HG03196 (cell line): ENCODE results near the gene XCL1.
"Not testable (repeated sequence)": the region's sequence is repeated elsewhere in the genome, so short reads cannot be mapped to it uniquely, and the experiment has no call there.

Source experiments
- ATAC-seq: cut with Tn5 transposase; IDR thresholded peaks from one replicate; pipeline ENCODE4 v1.9.1; 2021; ENCODE audit not compliant: unreplicated experiment

XCL1 gene

GRCh38 chr1:168567007-168567406 is 9.4 kb upstream of the XCL1 start:
- ATAC-seq = no peak

- no peak for ATAC-seq
Measured at GRCh38 chr1:168567568-168567967, 8.8 kb upstream of the XCL1 start.

DNA sequence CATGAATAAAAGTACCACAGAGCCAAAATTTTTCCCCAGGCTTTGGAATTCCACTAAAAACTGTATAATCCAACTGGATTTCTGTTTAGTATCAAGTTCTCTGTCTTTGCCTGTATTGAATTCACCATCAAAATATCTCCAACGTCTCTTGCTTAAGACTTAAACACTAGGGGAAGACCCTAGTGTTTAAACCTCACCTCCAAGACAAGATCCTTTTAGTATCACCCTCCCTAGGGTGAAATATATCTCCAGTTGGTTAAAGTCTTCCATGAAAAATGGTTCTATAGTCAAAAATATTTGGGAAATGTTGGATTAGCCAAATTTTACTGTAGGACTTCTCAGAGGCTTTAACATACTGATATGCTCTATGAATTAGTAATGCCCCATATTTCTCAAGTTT is 8.1 kb upstream of the XCL1 start:
- ATAC-seq = no peak

- ATAC-seq = no peak
Measured at GRCh38 chr1:168570652-168571051, 5.8 kb upstream of the XCL1 start.

- ATAC-seq = no peak
Measured at GRCh38 chr1:168572633-168573032, 3.8 kb upstream of the XCL1 start.

- not testable (repeated sequence) for ATAC-seq
Measured at GRCh38 chr1:168574234-168574633, 2.2 kb upstream of the XCL1 start.

DNA sequence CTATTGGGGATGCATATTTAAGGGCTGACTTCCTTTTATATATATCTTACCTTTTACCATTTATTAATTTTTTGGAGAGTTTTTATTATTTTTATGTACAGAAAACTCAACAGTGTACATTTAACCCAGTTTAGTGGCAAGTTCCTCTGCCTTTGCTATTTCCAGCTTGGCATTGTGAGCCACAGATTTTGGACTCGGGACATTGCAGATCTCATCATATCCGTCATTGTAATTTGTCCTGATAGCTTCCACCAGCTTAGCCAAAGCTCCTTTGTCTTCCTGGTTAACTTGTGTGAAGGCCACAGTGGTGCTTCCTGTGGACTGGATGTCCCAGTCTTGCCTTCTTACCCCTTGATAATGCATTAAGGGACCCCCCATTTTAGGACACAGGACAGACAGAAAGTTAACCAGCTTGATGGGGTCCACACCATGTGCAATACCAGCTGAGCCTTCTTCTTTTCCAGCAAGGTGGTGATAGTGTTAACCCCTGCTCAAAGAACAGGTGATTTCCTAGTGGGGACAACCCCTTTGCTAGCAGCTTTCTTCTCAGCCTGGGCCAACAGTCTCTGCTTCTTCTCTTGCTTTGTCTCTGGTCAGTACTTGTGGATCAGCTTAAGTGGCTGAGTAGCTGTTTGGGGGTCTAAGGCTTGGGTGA is 2.3 kb downstream of the XCL1 start:
- not testable (repeated sequence) for ATAC-seq

- not testable (repeated sequence) for ATAC-seq
Measured at GRCh38 chr1:168580290-168580689, 3.9 kb downstream of the XCL1 start.

DNA sequence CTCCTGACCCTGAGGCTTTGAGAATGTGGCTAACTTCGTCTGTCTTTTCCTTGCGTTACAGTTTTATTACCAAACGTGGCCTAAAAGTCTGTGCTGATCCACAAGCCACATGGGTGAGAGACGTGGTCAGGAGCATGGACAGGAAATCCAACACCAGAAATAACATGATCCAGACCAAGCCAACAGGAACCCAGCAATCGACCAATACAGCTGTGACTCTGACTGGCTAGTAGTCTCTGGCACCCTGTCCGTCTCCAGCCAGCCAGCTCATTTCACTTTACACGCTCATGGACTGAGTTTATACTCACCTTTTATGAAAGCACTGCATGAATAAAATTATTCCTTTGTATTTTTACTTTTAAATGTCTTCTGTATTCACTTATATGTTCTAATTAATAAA is 4.6 kb downstream of the XCL1 start:
- not testable (repeated sequence) for ATAC-seq

- no peak for ATAC-seq
Measured at GRCh38 chr1:168581817-168582572, 5.6 kb downstream of the XCL1 start.

DNA sequence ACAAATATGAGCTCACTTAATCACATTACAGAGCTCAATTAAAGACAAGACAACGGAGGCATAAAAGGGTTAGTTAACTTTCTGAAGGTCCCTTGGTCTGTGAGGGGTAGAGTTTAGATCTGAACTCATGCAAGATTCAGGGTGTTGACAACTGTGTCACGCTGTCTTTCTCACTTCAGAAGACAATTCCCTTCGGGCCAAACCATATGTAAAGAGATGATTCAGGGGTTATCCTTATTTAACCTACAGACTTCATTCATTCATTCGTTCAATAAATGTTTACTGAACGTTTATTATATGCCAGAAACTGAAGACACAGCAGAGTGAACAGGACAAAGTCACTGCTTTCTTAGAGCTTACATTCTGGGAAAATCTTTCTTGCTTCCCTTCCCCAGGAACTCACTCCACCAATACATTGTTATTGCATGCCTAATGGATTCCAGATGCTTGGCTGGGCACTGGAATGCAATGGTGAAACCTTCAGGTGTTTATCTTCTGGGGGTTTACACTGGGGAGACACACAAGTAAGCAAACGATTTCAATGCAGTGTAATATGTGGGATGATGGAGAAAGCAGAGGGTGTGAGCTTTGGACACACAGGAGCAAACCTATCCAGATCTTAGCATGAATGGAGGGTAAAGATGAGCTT is 6.4 kb downstream of the XCL1 start:
- ATAC-seq = no peak

- no peak for ATAC-seq
Measured at GRCh38 chr1:168583571-168583970, 7.2 kb downstream of the XCL1 start.

- ATAC-seq = no peak
Measured at GRCh38 chr1:168585191-168585590, 8.8 kb downstream of the XCL1 start.

- ATAC-seq = no peak
Measured at GRCh38 chr1:168585937-168586336, 9.5 kb downstream of the XCL1 start.

- ATAC-seq = no peak
Measured at GRCh38 chr1:168589167-168589566, 12.8 kb downstream of the XCL1 start.

DNA sequence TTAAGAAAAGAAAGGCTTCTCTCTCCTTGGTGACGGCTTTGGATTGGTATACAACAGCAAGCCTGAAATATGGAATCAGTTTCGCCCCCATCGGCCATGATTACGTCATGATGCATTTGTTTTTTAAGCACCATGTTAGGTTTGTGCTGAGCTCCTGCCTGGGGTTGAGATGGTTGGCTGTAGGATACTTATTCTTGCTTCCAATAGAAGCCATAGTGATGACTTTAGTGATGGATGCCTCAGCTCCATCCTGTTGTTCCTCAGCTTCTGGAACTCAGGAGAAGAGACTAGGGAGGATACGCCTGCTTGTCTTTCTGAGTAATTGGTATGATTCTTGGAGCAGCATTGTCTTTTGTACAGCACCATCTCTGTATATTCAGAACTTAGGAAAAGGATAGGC is 14.7 kb downstream of the XCL1 start:
- no peak for ATAC-seq

DNA sequence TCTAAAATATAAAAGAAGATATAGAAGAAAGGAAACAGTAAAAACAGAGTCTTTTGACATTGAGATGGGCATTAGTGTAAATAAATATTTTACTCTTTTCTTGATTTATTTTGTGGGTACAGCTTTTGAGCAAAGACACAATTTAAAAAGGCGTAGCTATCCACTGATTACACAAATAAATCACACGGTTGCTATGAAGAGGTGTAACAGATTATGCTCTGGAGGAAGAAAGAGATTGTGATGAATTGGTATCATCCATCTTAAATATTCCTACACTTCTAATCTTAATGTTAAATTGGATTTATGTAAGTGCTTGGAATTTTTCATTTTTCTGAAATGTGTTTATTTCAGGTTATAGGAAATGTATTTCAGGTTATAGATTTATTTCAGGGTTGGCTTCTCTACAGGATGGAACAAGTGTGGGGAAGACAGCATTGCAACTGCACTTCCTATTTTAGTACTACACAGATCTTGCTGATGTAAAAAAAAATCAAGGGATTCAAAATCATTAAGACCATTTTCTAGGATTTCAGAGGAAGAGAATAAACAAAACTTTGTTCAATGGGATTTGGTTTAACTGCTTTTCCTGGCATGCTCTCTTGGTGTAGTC is 15.3 kb downstream of the XCL1 start:
- ATAC-seq = no peak

- not testable (repeated sequence) for ATAC-seq
Measured at GRCh38 chr1:168595403-168595802, 19.0 kb downstream of the XCL1 start.

- ATAC-seq = no peak
Measured at GRCh38 chr1:168598125-168598524, 21.7 kb downstream of the XCL1 start.

DNA sequence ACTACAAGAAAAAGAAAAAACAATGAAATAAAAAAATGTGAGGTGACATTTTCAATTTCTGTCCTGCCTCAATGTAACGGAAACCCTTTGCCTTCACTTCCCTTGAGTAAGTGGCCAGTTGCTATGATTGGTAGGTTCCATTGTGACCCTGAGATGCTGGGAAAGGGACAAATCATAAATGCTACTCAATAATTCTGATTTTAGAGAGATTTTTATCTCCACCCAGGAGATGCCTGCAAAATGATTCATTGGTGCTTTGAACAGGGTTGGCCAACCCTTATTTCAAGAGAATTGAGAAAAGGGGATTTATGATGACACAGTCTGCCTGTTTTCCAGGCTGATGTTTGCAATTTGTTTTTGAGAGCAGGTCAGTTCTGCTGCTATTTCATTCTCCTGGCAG is 22.5 kb downstream of the XCL1 start:
- no peak for ATAC-seq

- no peak for ATAC-seq
Measured at GRCh38 chr1:168599641-168600040, 23.2 kb downstream of the XCL1 start.

DNA sequence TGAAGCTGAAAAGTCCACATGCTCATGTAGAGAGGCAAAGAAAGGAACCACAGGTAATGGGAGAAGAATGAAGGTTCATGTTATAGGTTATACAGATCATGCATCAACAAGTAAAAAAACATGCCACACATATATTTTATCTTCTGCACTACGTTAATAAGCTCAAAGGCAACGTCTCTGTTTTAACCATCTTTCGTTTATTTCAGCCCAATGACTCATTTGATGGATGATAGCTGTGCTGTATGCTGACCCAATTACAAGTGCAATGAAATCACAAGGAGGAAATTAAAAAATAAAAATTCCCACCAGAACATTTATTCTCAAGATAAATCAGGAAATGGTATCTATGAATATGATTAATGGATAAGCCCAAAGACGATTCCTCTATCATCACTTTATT is 24.6 kb downstream of the XCL1 start:
- ATAC-seq = no peak
